Activated naive CD4-positive, alpha-beta T cell treated with Interleukin-2 at 50 U/mL for 16 hours (primary cell): Measurements from ENCODE around the gene ABHD10.
"Not testable (repeated sequence)": the region's sequence is repeated elsewhere in the genome, so short reads cannot be mapped to it uniquely, and the experiment has no call there.

Experiments used
- DNase-seq: peaks from one replicate; pipeline ENCODE4 v3.0.0-alpha.2; 2020

The ABHD10 gene

GRCh38 chr3:112035241-112035640 is 56.4 kb downstream of the ABHD10 start:
- no peak for DNase-seq

GRCh38 chr3:112037194-112037593 is 58.4 kb downstream of the ABHD10 start:
- not testable (repeated sequence) for DNase-seq

GRCh38 chr3:112038863-112039262 is 60.0 kb downstream of the ABHD10 start:
- no peak for DNase-seq

- DNase-seq, result no peak
These were observed 62.5 kb downstream of the ABHD10 start for GRCh38 chr3:112041321-112041720.

- no peak for DNase-seq
These were observed 64.0 kb downstream of the ABHD10 start for GRCh38 chr3:112042842-112043280.
